GM13976 (cell line): ENCODE results near the gene PXYLP1.

ENCODE experiments used
- DNase-seq: peaks from one replicate; pipeline ENCODE4 v3.0.0; 2012; ENCODE audit warnings: low spot score
- in situ Hi-C: fragments of 300-500 bp; cut with MboI; formaldehyde crosslinking; loops from one replicate; pipeline ENCODE4 v1.12.0; 2022; ENCODE audit warnings: low sequenced_read_pairs, mixed read lengths, inconsistent platforms; ENCODE audit not compliant: unreplicated experiment
- TF ChIP-seq, protein P1 (sequence below): IDR thresholded peaks from 2 replicates; pipeline ENCODE4 v1.5.1; 2012; ENCODE audit warnings: borderline replicate concordance, mild to moderate bottlenecking; ENCODE audit not compliant: insufficient read depth; ENCODE audit errors: extremely low read depth, missing control alignments, control extremely low read depth

The PXYLP1 gene

DNA sequence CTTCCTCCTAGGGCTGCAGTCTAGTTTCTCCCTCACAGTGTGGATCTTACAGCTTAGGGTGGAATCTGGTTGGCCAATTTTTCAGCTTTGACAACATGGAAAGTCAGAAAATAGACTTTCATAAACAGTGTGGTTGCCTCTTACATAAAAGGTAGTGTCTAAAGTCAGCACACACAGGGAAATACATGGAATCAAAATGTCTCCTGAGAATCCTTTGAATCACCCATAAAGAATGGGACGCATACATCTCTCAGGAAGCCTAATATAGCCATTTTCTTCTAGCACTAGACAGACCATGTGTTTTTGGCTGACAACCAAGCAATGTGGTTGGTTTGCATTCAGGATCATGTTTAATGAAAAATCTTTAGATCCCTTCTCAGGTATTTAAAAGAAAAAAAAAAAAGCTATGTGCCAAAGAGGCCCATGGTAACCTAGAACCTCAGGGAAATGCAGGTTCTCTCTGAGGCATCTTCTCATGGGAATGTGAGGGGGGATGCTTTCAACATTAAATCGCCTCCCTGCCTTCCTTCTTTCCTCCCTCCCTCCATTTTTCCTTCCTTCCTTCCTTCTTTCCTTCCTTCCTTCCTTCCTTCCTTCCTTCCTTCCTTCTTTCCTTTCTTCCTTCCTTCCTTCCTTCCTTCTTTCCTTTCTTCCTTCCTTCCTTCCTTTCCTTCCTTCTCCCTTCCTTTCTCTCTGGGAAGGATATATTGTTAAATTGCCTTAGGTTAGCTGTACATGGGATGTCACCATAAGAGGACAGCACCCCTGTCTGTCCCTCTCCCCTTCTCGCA is 102.4 kb downstream of the PXYLP1 start:
- no peak for DNase-seq
- in situ Hi-C loops, result no loop called here
- TF ChIP-seq, protein P1, sequence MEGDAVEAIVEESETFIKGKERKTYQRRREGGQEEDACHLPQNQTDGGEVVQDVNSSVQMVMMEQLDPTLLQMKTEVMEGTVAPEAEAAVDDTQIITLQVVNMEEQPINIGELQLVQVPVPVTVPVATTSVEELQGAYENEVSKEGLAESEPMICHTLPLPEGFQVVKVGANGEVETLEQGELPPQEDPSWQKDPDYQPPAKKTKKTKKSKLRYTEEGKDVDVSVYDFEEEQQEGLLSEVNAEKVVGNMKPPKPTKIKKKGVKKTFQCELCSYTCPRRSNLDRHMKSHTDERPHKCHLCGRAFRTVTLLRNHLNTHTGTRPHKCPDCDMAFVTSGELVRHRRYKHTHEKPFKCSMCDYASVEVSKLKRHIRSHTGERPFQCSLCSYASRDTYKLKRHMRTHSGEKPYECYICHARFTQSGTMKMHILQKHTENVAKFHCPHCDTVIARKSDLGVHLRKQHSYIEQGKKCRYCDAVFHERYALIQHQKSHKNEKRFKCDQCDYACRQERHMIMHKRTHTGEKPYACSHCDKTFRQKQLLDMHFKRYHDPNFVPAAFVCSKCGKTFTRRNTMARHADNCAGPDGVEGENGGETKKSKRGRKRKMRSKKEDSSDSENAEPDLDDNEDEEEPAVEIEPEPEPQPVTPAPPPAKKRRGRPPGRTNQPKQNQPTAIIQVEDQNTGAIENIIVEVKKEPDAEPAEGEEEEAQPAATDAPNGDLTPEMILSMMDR, result no peak

DNA sequence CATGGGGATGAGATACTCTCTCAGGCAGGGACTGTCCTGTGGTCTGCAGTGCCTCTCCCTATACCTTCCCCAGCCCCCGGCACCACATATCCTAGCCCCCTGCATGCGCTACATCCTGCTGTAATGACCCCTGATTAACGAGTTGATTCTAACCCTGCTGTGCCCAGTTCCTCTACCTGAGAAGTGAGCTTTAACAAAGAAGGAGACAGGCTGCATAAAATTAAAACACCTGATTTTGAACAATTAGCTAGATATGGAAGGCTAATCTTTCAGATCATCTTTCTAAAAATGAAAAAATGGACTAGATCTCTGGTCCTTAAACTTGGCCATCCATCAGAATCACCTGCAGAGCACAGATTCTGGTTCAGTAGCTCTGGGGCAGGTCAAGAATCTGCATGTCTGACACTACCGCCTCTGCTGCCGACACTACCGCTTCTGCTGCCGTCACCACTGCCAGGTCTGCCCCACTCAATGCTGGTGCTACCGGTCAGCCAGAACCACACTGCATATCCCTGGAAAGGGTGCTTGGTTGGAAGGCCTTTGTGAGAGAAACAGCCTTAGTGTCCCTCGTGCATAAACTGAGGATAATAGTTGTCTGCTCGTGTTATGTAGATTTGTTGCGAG is 103.1 kb downstream of the PXYLP1 start:
- TF ChIP-seq, protein P1, result no peak
- in situ Hi-C loops, result no loop called here
- DNase-seq, result no peak

DNA sequence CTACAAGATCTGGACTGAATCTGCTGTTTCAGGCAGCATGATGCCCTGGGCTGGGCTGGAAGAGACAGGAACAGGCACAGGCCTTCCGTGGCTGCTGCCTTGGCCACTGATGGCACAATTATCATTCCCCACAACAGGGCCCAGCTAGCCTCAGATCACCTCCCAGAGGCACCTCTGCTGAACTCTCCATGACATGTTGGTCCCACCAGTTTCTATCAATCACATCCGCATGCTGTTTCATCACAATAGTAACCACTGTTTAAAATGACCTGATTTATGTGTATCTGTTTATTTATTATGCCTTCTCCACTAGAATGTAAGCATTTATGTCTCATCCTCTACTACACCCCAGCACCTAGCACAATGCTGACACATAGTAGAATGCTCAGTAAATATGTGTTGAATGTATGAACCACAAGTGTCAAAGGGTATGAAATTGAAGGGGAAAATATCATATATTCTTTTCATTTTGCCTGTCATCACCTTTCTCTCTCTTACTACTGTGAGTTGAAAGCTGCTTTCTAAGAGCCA is 104.0 kb downstream of the PXYLP1 start:
- in situ Hi-C loops, result no loop called here
- no peak for DNase-seq
- TF ChIP-seq, protein P1, result no peak

DNA sequence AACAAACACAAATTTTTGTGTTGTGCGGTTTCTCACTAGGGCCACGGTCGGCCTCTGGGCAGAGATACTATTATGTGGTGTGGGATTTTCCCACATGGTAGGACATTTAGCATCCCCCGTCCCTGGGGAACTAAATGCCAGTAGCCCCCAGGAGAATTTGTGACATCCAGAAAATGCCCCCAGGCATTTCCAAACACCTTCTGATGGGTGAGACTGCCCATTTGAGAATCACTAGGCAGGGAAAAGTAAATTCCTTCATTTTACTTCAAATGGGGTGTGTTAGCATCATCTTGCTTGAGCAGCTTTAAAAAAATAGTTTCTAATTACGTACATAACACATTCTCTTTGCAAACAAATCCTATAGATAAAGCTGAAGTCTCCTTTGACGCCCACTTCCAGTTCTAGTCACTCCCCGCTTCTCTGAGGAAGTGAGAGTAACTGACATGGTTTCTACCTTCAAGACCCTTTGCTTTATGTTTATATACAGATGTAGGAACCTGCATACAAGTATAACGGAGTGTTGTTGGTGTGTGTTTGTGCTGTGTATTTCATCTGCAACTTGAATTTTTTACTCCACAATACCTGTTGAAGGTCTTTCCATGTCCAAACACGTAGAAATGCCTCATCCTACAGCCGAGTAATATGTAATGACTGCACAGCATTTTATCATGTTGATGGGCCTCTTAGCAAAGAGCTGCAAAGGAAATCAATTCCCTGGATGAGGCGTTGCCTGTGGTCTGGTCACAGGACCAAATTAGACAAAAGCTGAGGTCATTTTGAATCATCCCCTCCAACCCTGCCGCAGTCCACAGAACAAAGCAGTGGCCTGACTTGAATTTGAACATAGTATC is 105.3 kb downstream of the PXYLP1 start:
- TF ChIP-seq, protein P1, result no peak
- DNase-seq, result peak; percentile 76
- in situ Hi-C loops, result no loop called here

DNA sequence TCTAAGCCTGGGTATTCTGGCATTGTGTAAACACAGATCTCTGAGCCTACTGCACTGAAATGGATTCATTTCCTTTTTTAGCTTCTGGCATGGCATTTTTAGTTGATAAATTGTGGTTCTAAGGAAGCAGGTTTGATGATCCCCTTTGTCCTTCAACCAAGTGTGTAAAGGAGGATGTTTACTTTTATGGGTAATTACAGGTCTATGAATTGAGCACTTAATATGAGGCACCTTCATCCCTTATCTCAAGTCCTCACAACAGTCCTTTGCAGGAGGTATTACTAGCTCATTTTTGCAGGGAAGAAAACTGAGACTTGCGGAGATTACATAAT is 105.9 kb downstream of the PXYLP1 start:
- in situ Hi-C loops, result no loop called here
- no peak for DNase-seq
- TF ChIP-seq, protein P1, result no peak

DNA sequence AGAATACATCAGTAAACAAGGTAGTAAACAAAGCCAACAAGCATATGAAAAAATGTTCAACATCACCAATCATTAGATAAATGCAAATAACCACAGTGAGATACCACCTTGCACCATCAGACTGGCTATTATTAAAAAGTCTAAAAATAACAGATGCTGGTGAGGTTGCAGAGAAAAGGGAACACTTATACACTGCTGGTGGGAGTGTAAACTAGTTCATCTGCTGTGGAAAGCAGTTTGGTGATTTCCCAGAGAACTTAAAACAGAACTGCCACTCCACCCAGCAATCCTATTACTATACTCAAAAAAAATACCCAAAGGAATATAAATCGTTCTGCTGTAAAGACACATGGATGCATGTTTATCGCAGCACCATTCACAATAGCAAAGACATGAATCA is 106.4 kb downstream of the PXYLP1 start:
- in situ Hi-C loops, result no loop called here
- TF ChIP-seq, protein P1, result no peak
- no peak for DNase-seq
